Effector memory CD4-positive, alpha-beta T cell (primary cell): ENCODE results near the gene CD19.
"Not testable (repeated sequence)": the region's sequence is repeated elsewhere in the genome, so short reads cannot be mapped to it uniquely, and the experiment has no call there.

ENCODE experiments used
- DNase-seq, 3 donors: peaks; one replicate each; pipeline ENCODE4 v3.0.0-alpha.2; 2020
- H3K27ac ChIP-seq: 2 replicates; pipeline ENCODE4 v1.7.0; 2013; ENCODE audit warnings: mild to moderate bottlenecking, low read length, moderate library complexity; ENCODE audit not compliant: insufficient read depth, poor library complexity, severe bottlenecking
- H3K27me3 ChIP-seq: replicated peaks from 2 replicates; pipeline ENCODE4 v1.7.0; 2013; ENCODE audit warnings: mild to moderate bottlenecking, low read length; ENCODE audit not compliant: insufficient read depth, control insufficient read depth, poor library complexity, severe bottlenecking
- H3K36me3 ChIP-seq: 2 replicates; pipeline ENCODE4 v1.7.0; 2013; ENCODE audit warnings: mild to moderate bottlenecking, low read length, moderate library complexity; ENCODE audit not compliant: control insufficient read depth, insufficient read depth
- H3K4me1 ChIP-seq: 2 replicates; pipeline ENCODE4 v1.7.0; 2013; ENCODE audit warnings: low read length, mild to moderate bottlenecking; ENCODE audit not compliant: control insufficient read depth, insufficient read depth, poor library complexity, severe bottlenecking
- H3K4me3 ChIP-seq: 2 replicates; pipeline ENCODE4 v1.7.0; 2013; ENCODE audit warnings: low read length, low read depth, mild to moderate bottlenecking; ENCODE audit not compliant: insufficient read depth, poor library complexity, severe bottlenecking
- H3K9me3 ChIP-seq: 2 replicates; pipeline ENCODE4 v1.7.0; 2013; ENCODE audit warnings: mild to moderate bottlenecking, low read length, moderate library complexity; ENCODE audit not compliant: control insufficient read depth

The CD19 gene

GRCh38 chr16:28933171-28933570 lies 1.4 kb downstream of the CD19 start:
- Histone ChIP-seq H3K27me3 (no peaks in the 10 kb centered on the region), H3K27ac (no peak overlapping the region), H3K4me3 (no peak overlapping the region), H3K36me3 (no peaks in the 10 kb centered on the region), H3K9me3 (no peaks in the 10 kb centered on the region), H3K4me1 (peaks cover 12% of the 10 kb centered on the region)
- no peak for DNase-seq

DNA sequence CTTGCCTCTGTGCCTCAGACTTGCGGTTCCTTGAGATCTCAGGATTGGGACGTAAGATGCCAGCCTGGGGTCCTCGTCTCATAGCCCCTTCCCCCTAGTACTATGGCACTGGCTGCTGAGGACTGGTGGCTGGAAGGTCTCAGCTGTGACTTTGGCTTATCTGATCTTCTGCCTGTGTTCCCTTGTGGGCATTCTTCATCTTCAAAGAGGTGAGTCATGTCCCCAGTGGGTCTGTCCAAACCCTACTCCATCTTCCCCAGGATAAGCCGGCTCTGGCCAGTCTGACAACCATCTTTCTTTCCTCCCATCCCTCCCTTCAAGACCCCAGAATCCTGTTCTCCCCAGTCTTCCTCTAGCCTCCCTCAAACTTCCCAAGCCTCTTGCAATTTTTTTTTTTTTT lies 3.6 kb downstream of the CD19 start:
- H3K36me3 ChIP-seq = no peaks in the 10 kb centered on the region
- no peak for DNase-seq
- no peaks in the 10 kb centered on the region for H3K9me3 ChIP-seq
- no peak overlapping the region for H3K27ac ChIP-seq
- H3K4me1 ChIP-seq = peaks cover 12% of the 10 kb centered on the region
- H3K27me3 ChIP-seq = no peaks in the 10 kb centered on the region
- no peak overlapping the region for H3K4me3 ChIP-seq

DNA sequence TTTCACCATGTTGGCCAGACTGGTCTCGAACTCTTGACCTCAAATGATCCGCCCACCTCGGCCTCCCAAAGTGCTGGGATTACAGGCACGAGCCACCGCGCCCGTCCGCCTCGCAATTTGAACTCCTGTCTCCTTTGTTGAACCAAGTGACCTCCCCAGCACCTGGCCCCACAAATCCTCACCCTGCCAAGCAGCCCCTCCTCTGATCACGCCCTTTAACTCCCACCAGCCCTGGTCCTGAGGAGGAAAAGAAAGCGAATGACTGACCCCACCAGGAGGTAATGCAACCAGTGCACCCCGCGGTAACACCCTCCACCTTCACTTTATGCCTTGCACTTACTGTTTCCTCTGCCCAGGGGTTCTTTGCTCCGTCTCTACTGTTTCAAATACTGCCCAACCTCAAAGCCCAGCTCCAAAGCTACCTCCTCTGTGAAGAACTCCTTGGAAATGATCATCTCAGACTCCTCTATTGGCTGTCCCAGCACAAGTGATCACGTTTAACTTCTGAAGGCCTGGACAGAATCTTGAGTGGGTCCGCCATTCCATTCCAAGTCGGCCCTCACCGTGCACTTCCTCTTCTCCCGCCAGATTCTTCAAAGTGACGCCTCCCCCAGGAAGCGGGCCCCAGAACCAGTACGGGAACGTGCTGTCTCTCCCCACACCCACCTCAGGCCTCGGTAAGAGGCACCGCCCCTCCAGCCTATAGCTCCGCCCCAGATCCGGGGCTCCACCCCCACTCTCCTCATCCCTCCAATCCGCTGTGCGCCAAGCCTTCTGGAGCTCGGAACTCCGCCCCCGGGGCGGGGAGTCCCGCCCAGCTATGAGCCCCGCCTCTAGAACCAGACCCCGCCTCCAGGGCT lies 4.4 kb downstream of the CD19 start:
- H3K27me3 ChIP-seq = no peaks in the 10 kb centered on the region
- no peaks in the 10 kb centered on the region for H3K9me3 ChIP-seq
- H3K4me1 ChIP-seq = peaks cover 12% of the 10 kb centered on the region
- no peak overlapping the region for H3K27ac ChIP-seq
- DNase-seq = peak; percentile 71 to 77 (median 74)
- H3K36me3 ChIP-seq = no peaks in the 10 kb centered on the region
- no peak overlapping the region for H3K4me3 ChIP-seq

GRCh38 chr16:28936784-28937155 lies 5.0 kb downstream of the CD19 start:
- Histone ChIP-seq H3K4me1 (peaks cover 12% of the 10 kb centered on the region), H3K36me3 (no peaks in the 10 kb centered on the region), H3K4me3 (no peak overlapping the region), H3K9me3 (no peaks in the 10 kb centered on the region), H3K27ac (no peak overlapping the region), H3K27me3 (no peaks in the 10 kb centered on the region)
- no peak for DNase-seq

- Histone ChIP-seq H3K36me3 (no peaks in the 10 kb centered on the region), H3K4me3 (no peak overlapping the region), H3K9me3 (no peaks in the 10 kb centered on the region), H3K27ac (no peak overlapping the region), H3K4me1 (peaks cover 12% of the 10 kb centered on the region), H3K27me3 (no peaks in the 10 kb centered on the region)
- no peak for DNase-seq
These were observed 5.6 kb downstream of the CD19 start for GRCh38 chr16:28937222-28937876.

- H3K27ac ChIP-seq = no peak overlapping the region
- no peaks in the 10 kb centered on the region for H3K9me3 ChIP-seq
- peaks cover 12% of the 10 kb centered on the region for H3K4me1 ChIP-seq
- no peaks in the 10 kb centered on the region for H3K27me3 ChIP-seq
- no peak overlapping the region for H3K4me3 ChIP-seq
- no peaks in the 10 kb centered on the region for H3K36me3 ChIP-seq
- no peak for DNase-seq
These were observed 7.0 kb downstream of the CD19 start for GRCh38 chr16:28938721-28939120.

DNA sequence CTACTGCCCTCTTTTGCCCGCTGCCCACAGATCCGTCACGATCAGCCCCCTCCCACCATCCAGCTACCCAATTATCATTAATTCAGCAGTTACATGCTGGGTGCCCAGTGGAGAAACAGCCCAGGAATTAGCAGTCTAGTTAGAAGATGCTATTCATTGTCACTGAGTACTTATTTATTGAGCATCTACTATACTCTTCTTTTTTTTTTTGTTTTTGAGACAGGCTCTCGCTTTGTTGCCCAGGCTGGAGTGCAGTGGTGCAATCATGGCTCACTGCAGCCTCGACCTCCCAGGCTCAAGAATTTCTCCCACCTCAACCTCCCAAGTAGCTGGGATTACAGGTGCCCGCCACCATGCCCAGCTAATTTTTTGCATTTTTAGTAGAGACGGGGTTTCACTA lies 8.1 kb downstream of the CD19 start:
- not testable (repeated sequence) for H3K36me3 ChIP-seq, H3K4me3 ChIP-seq, H3K9me3 ChIP-seq, H3K27ac ChIP-seq, H3K27me3 ChIP-seq, DNase-seq
- peaks cover 12% of the 10 kb centered on the region for H3K4me1 ChIP-seq

DNA sequence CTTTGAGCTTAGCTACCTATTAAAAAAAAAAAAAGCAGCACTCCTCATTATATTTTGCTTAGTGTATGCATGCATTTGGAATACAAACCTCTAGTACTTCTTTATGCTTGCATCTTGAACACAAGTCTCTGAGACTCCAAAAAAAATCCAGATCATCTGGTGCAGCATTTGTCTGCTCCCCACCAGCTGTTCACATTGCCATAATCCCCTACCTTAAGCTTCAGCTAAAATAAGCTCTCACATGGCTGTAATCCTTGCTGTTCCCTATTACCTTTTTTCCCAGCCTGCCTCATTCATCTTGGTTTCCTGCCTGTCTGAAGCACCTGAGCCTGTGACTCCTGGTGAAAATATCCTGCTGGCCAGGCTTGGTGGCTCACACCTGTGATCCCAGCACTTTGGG lies 11.5 kb downstream of the CD19 start:
- Histone ChIP-seq H3K4me1 (peaks cover 8% of the 10 kb centered on the region), H3K36me3 (no peaks in the 10 kb centered on the region), H3K27me3 (no peaks in the 10 kb centered on the region), H3K4me3 (no peak overlapping the region), H3K9me3 (no peaks in the 10 kb centered on the region), H3K27ac (no peak overlapping the region)
- DNase-seq = no peak

GRCh38 chr16:28946681-28947080 lies 14.9 kb downstream of the CD19 start:
- peaks cover 15% of the 10 kb centered on the region for H3K4me1 ChIP-seq
- H3K27me3 ChIP-seq = no peaks in the 10 kb centered on the region
- no peaks in the 10 kb centered on the region for H3K36me3 ChIP-seq
- H3K4me3 ChIP-seq = no peak overlapping the region
- no peak overlapping the region for H3K27ac ChIP-seq
- no peak for DNase-seq
- H3K9me3 ChIP-seq = no peaks in the 10 kb centered on the region

- Histone ChIP-seq H3K27ac (peak within 1 kb of the TSS; percentile 66), H3K4me3 (peak within 1 kb of the TSS; percentile 90), H3K36me3 (peaks cover 23% of the 10 kb centered on the region), H3K27me3 (no peaks in the 10 kb centered on the region), H3K4me1 (peaks cover 14% of the 10 kb centered on the region), H3K9me3 (no peaks in the 10 kb centered on the region)
- DNase-seq = peak; percentile 97 to 99 (median 99)
These were observed 19.1 kb downstream of the CD19 start, which contains the start of gene NFATC2IP for GRCh38 chr16:28950648-28951409. Gene NFATC2IP, plus strand, starts transcription at chr16:28950937. Its CDS starts 75 bp downstream, at chr16:28951012.
